K562 (cell line): Measurements from ENCODE around the gene PIK3CA. TPM values are rescaled to one million over a fixed set of nuclear protein-coding genes. Genes with fewer than 3 reads are reported as not detected.
A peak's percentile ranks its signal among the peaks of the same experiment; 100 is the strongest.

Experiments
- ATAC-seq: fragments of 200-7000 bp; cut with Tn5 transposase; 3 replicates; pipeline ENCODE4 v1.9.1; 2020; ENCODE audit warnings: moderate library complexity
- BruUV-seq: library from RNA; stranded (reverse); fragments of 400-500 nt; replicated peaks from 2 replicates; lab custom pipeline; 2021; lab: Mats Ljungman, UMichigan
- CTCF ChIA-PET: fragments of 300-600 bp; formaldehyde crosslinking; extraction: SDS; loops from one replicate; lab custom pipeline; 2021; ENCODE audit warnings: low intra/inter-chr PET ratio; lab: Yijun Ruan, JAX
- POLR2A ChIA-PET: fragments of 300-600, 350-650 bp; sonication (Branson Sonifier 250); formaldehyde crosslinking; extraction: SDS; loops from one replicate; lab custom pipeline; 2021; ENCODE audit warnings: antibody characterized with exemption, inconsistent platforms; lab: Yijun Ruan, JAX
- DNase-seq, 4 experiments: peaks; one replicate each; pipeline versions ENCODE4 v3.0.0 to v3.0.0-alpha.2; 2011 to 2018; ENCODE audit warnings: low spot score in 3 of 4, mixed read lengths in 3 of 4; ENCODE audit errors: extremely low read depth in 1 of 4
- FAIRE-seq: peaks from 2 replicates; lab custom pipeline; 2011; peaks lifted over from hg19 to GRCh38; lab: Jason Lieb, UNC
- H2AFZ ChIP-seq: 2 replicates; pipeline ENCODE4 v1.6.0; 2011; ENCODE audit warnings: low read depth, low read length, control low read depth, inconsistent platforms
- H3K27ac ChIP-seq: fragments of 200-600 bp; 3 replicates; pipeline ENCODE4 v1.8.0; 2011; ENCODE audit warnings: low read depth, mild to moderate bottlenecking, control low read depth, inconsistent platforms, low read length, moderate library complexity, mixed read lengths; ENCODE audit errors: extremely low read depth
- H3K27me3 ChIP-seq, 2 experiments: fragments of 300-600 bp in 1 of 2; 2 replicates in 1 of 2; 3 replicates in 1 of 2; pipeline versions ENCODE4 v1.6.0 to v1.8.0; 2011; ENCODE audit warnings: inconsistent platforms in 2 of 2, low read length in 2 of 2, mild to moderate bottlenecking in 1 of 2, mixed read lengths in 1 of 2, moderate library complexity in 1 of 2; ENCODE audit not compliant: control insufficient read depth in 2 of 2, insufficient read depth in 2 of 2
- H3K36me3 ChIP-seq: fragments of 300-600 bp; 3 replicates; pipeline ENCODE4 v1.8.0; 2011; ENCODE audit warnings: mild to moderate bottlenecking, low read length, inconsistent platforms; ENCODE audit not compliant: control insufficient read depth, insufficient read depth
- H3K4me1 ChIP-seq, 2 experiments: fragments of 200-600 bp in 1 of 2; replicated peaks in 1 of 2; 2 replicates in 1 of 2; 3 replicates in 1 of 2; pipeline versions ENCODE4 v1.5.1 to v1.8.0; 2011; ENCODE audit warnings: inconsistent platforms in 2 of 2, low read length in 2 of 2, mild to moderate bottlenecking in 1 of 2, mixed read lengths in 1 of 2, moderate library complexity in 1 of 2; ENCODE audit not compliant: control insufficient read depth in 2 of 2, insufficient read depth in 2 of 2
- H3K4me2 ChIP-seq: 2 replicates; pipeline ENCODE4 v1.6.1; 2011; ENCODE audit warnings: low read length, control low read depth, inconsistent platforms, mixed read lengths; ENCODE audit not compliant: insufficient read depth
- H3K4me3 ChIP-seq: fragments of 200-600 bp; sonication (generic), shearing (Covaris generic); 2 replicates; pipeline ENCODE4 v1.5.1; 2016; ENCODE audit warnings: control low read depth, inconsistent platforms
- H3K79me2 ChIP-seq: fragments of 200-600 bp; 3 replicates; pipeline ENCODE4 v1.8.0; 2011; ENCODE audit warnings: low read length, inconsistent platforms; ENCODE audit not compliant: control insufficient read depth, insufficient read depth
- H3K9ac ChIP-seq, 2 experiments: 2 replicates each; pipeline versions ENCODE4 v1.6.0 to v1.6.1; 2011; ENCODE audit warnings: low read depth in 2 of 2, low read length in 2 of 2, control low read depth in 1 of 2, inconsistent platforms in 1 of 2, mild to moderate bottlenecking in 1 of 2, mixed read lengths in 1 of 2; ENCODE audit not compliant: insufficient read depth in 1 of 2
- H3K9me1 ChIP-seq: one replicate; pipeline ENCODE4 v1.6.0; 2011; ENCODE audit warnings: inconsistent platforms, mild to moderate bottlenecking, low read length, moderate library complexity; ENCODE audit not compliant: control insufficient read depth, insufficient read depth
- H3K9me3 ChIP-seq: replicated peaks from 2 replicates; pipeline ENCODE4 v1.5.1; 2011; ENCODE audit warnings: low read depth, low read length, inconsistent platforms; ENCODE audit not compliant: control insufficient read depth, insufficient read depth
- H4K20me1 ChIP-seq: replicated peaks from 2 replicates; pipeline ENCODE4 v1.6.1; 2011; ENCODE audit warnings: low read length, inconsistent platforms, mixed read lengths; ENCODE audit not compliant: control insufficient read depth, insufficient read depth
- MIER1 ChIP-seq: fragments of 450-650 bp; IDR thresholded peaks from 2 replicates; pipeline ENCODE4 v1.6.1; 2016; ENCODE audit warnings: antibody characterized with exemption, mild to moderate bottlenecking, low read depth
- PURB ChIP-seq: sonication (generic); formaldehyde crosslinking; IDR thresholded peaks from 2 replicates; pipeline ENCODE4 v1.9.0; 2021; ENCODE audit warnings: low read depth, mild to moderate bottlenecking, missing genetic modification reagents
- RBFOX2 ChIP-seq: fragments of 200-400 bp; formaldehyde crosslinking; IDR thresholded peaks from 2 replicates; pipeline ENCODE4 v1.6.1; 2017; ENCODE audit warnings: low read depth, mild to moderate bottlenecking, low read length, moderate library complexity
- SNAPC5 ChIP-seq: fragments of 250-450 bp; sonication (Bioruptor Pico); IDR thresholded peaks from 2 replicates; pipeline ENCODE4 v1.8.0; 2021; ENCODE audit warnings: moderate library complexity, mild to moderate bottlenecking, inconsistent platforms
- SPI1 ChIP-seq: IDR thresholded peaks from 2 replicates; pipeline ENCODE4 v1.6.1; 2011; ENCODE audit warnings: low read depth, low read length, control low read depth, borderline replicate concordance
- TARDBP ChIP-seq: fragments of 450-650 bp; IDR thresholded peaks from 2 replicates; pipeline ENCODE4 v1.6.1; 2016
- TCF7L2 ChIP-seq: fragments of 150-350 bp; IDR thresholded peaks from 2 replicates; pipeline ENCODE4 v1.6.1; 2016; ENCODE audit warnings: low read depth, mild to moderate bottlenecking, low read length, moderate library complexity
- ZBTB8A ChIP-seq: fragments of 450-650 bp; IDR thresholded peaks from 2 replicates; pipeline ENCODE4 v1.6.1; 2018; ENCODE audit warnings: mild to moderate bottlenecking, moderate library complexity; ENCODE audit not compliant: partially characterized antibody
- ZNF384 ChIP-seq: IDR thresholded peaks from 2 replicates; pipeline ENCODE4 v1.6.1; 2012; ENCODE audit warnings: low read depth, low read length, improper control_type of control experiment
- WGBS: fragments of 100-300 bp; shearing (Covaris generic); methylation state at CpG from one replicate; pipeline ENCODE4 v1.1.6; 2016; ENCODE audit warnings: low coverage, mixed read lengths; ENCODE audit not compliant: insufficient coverage; ENCODE audit errors: missing lambda C conversion rate; 5-methylcytosine and 5-hydroxymethylcytosine counted together
- in situ Hi-C: fragments of 300-500 bp; cut with MboI; formaldehyde crosslinking; loops from 4 replicates; pipeline ENCODE4 v1.15.0; 2018; ENCODE audit warnings: inconsistent platforms, mixed read lengths
- intact Hi-C: fragments of 100-400 bp; cut with micrococcal nuclease; formaldehyde crosslinking; loops from 2 replicates; pipeline ENCODE4 v1.14.2; 2022
- polyA plus RNA-seq, 8 experiments: library from polyadenylated mRNA; depleted of rRNA in 4 of 8; stranded (reverse) in 5 of 8; unstranded in 3 of 8; fragments of >200 nt; fragmentation: Nextera tagmentation in 2 of 8; fragmentation: Illumina TruSeq in 1 of 8; extraction: Ambion mirVana in 2 of 8; extraction: Trizol in 1 of 8; gene quantifications; 2 replicates each; pipeline versions ENCODE4 v1.2.1 to v1.2.3, GENCODE V29; 2011 to 2014; ENCODE audit warnings: inconsistent platforms in 1 of 8, missing spikeins in 1 of 8
- total RNA-seq, 7 experiments: library from RNA; depleted of rRNA in 6 of 7; stranded (reverse); fragments of >200 nt in 6 of 7; fragmentation: Illumina TruSeq in 2 of 7; extraction: Trizol in 2 of 7; gene quantifications; 2 replicates each; pipeline versions ENCODE4 v1.2.1 to v1.2.3, GENCODE V29; 2011 to 2021; ENCODE audit warnings: low replicate concordance in 1 of 7

Gene PIK3CA
- total and polyA plus RNA-seq, 9 of the 15 experiments (the other 6 are each of a cell fraction or from before 2014, with no cell fraction given), result 3.8 to 19.4 (median 10.8) TPM

- H3K9ac ChIP-seq, result no peak overlapping the region
- intact Hi-C loops, result no loop called here
- TF ChIP-seq TARDBP (no peak), ZBTB8A (no peak), TCF7L2 (no peak), PURB (CRISPR knock-in tag) (no peak), SPI1 (peak; percentile 76), MIER1 (no peak)
- WGBS, result 67% methylated on average over 1 of the region's 1 CpG
- no TSS peak for BruUV-seq
- no peaks in the 10 kb centered on the region for H4K20me1 ChIP-seq
- ChIA-PET POLR2A (interaction anchor here (0.7 kb wide), 1 partner anchor 15 kb away, joined by 4 read pairs; the partner anchor contains the start of gene PIK3CA), CTCF (no interaction called here)
- DNase-seq (no peak), ATAC-seq (no peak), FAIRE-seq (no peak)
- in situ Hi-C loops, result no loop called here
- no peak overlapping the region for H3K4me2 ChIP-seq
- no peaks in the 10 kb centered on the region for H3K9me1 ChIP-seq
- H3K9me3 ChIP-seq, result no peaks in the 10 kb centered on the region
- no peaks in the 10 kb centered on the region for H3K79me2 ChIP-seq
- no peak overlapping the region for H3K4me3 ChIP-seq
- no peaks in the 10 kb centered on the region for H3K36me3 ChIP-seq
- no peaks in the 10 kb centered on the region for H3K27me3 ChIP-seq
- H2AFZ ChIP-seq, result no peak overlapping the region
- no peak overlapping the region for H3K27ac ChIP-seq
- peaks cover 0 to 3% of the 10 kb centered on the region in 2 experiments; a peak in 1 of 5 replicates for H3K4me1 ChIP-seq
Measured at GRCh38 chr3:179133575-179133974, 14.6 kb upstream of the PIK3CA start.

- Histone ChIP-seq H3K4me1 (peaks cover 0 to 3% of the 10 kb centered on the region in 2 experiments; a peak in 1 of 5 replicates), H3K4me3 (no peak overlapping the region), H2AFZ (peak overlapping the region; percentile 2), H3K4me2 (no peak overlapping the region), H3K27ac (no peak overlapping the region), H3K9me1 (no peaks in the 10 kb centered on the region), H3K27me3 (no peaks in the 10 kb centered on the region), H3K79me2 (no peaks in the 10 kb centered on the region), H4K20me1 (no peaks in the 10 kb centered on the region), H3K9ac (no peak overlapping the region), H3K9me3 (no peaks in the 10 kb centered on the region), H3K36me3 (no peaks in the 10 kb centered on the region)
- no TSS peak for BruUV-seq
- WGBS, result 16% methylated on average over 1 of the region's 1 CpG
- ChIA-PET CTCF (no interaction called here), POLR2A (interaction anchor here (0.6 kb wide), 1 partner anchor 45 kb away, joined by 3 read pairs; no protein-coding TSS in a partner anchor)
- in situ Hi-C loops, result no loop called here
- FAIRE-seq, result no peak
- DNase-seq, result no peak
- ATAC-seq, result no peak
- intact Hi-C loops, result no loop called here
- TF ChIP-seq ZNF384, result no peak
- TF ChIP-seq RBFOX2, result no peak
- no peak for TF ChIP-seq SNAPC5 (CRISPR knock-in tag)
Measured at GRCh38 chr3:179136195-179136594, 12.0 kb upstream of the PIK3CA start.
